K562 (cell line): ENCODE measurements around the gene ANKLE1. TPM values are rescaled to one million over a fixed set of nuclear protein-coding genes. Genes with fewer than 3 reads are reported as not detected.

Experiments used
- DDX20 ChIP-seq: fragments of 450-650 bp; IDR thresholded peaks from 2 replicates; pipeline ENCODE4 v1.6.1; 2016; ENCODE audit warnings: missing genetic modification characterization, low read depth, mild to moderate bottlenecking, missing compliant biosample characterization, moderate library complexity
- DLX4 ChIP-seq: fragments of 250-450 bp; sonication (Bioruptor Pico); IDR thresholded peaks from 2 replicates; pipeline ENCODE4 v1.6.1; 2021; ENCODE audit warnings: mild to moderate bottlenecking
- EHMT2 ChIP-seq: fragments of 450-650 bp; IDR thresholded peaks from 2 replicates; pipeline ENCODE4 v1.6.1; 2018; ENCODE audit warnings: antibody characterized with exemption
- HNRNPL ChIP-seq: fragments of 200-400 bp; formaldehyde crosslinking; IDR thresholded peaks from 2 replicates; pipeline ENCODE4 v1.6.1; 2017; ENCODE audit warnings: low read depth, mild to moderate bottlenecking, low read length
- IRF2 ChIP-seq: sonication (generic); formaldehyde crosslinking; IDR thresholded peaks from 2 replicates; pipeline ENCODE4 v1.8.1; 2022; ENCODE audit warnings: mild to moderate bottlenecking, missing genetic modification reagents
- MTA2 ChIP-seq: fragments of 450-650 bp; IDR thresholded peaks from 2 replicates; pipeline ENCODE4 v1.6.1; 2016; ENCODE audit warnings: low read depth
- PPARD ChIP-seq: fragments of 250-450 bp; sonication (Bioruptor Pico); IDR thresholded peaks from 2 replicates; pipeline ENCODE4 v1.8.0; 2022; ENCODE audit warnings: inconsistent platforms, mild to moderate bottlenecking, moderate library complexity
- SIX5 ChIP-seq, 2 experiments: IDR thresholded peaks; 2 replicates each; pipeline ENCODE4 v1.6.1; 2011; ENCODE audit warnings: low read length in 2 of 2, borderline replicate concordance in 1 of 2, low read depth in 1 of 2, mild to moderate bottlenecking in 1 of 2, moderate library complexity in 1 of 2; ENCODE audit not compliant: insufficient read depth in 1 of 2
- SNAPC5 ChIP-seq: fragments of 250-450 bp; sonication (Bioruptor Pico); IDR thresholded peaks from 2 replicates; pipeline ENCODE4 v1.8.0; 2021; ENCODE audit warnings: moderate library complexity, mild to moderate bottlenecking, inconsistent platforms
- SPI1 ChIP-seq: IDR thresholded peaks from 2 replicates; pipeline ENCODE4 v1.6.1; 2011; ENCODE audit warnings: low read depth, low read length, control low read depth, borderline replicate concordance
- TBL1XR1 ChIP-seq, 2 experiments: IDR thresholded peaks; 2 replicates each; pipeline ENCODE4 v1.6.1; 2012; ENCODE audit warnings: improper control_type of control experiment in 2 of 2, low read length in 2 of 2, mild to moderate bottlenecking in 1 of 2
- TCF7L2 ChIP-seq: fragments of 150-350 bp; IDR thresholded peaks from 2 replicates; pipeline ENCODE4 v1.6.1; 2016; ENCODE audit warnings: low read depth, mild to moderate bottlenecking, low read length, moderate library complexity
- YY1 ChIP-seq, 3 experiments: IDR thresholded peaks; 2 replicates each; pipeline ENCODE4 v1.6.1; 2011; ENCODE audit warnings: low read length in 2 of 3, mild to moderate bottlenecking in 2 of 3, moderate library complexity in 2 of 3, borderline replicate concordance in 1 of 3, control low read depth in 1 of 3, low read depth in 1 of 3; ENCODE audit not compliant: insufficient read depth in 3 of 3, insufficient replicate concordance in 2 of 3, control insufficient read depth in 1 of 3, insufficient read length in 1 of 3; ENCODE audit errors: extremely low read depth in 1 of 3
- ZBTB40 ChIP-seq, 2 experiments: fragments of 450-650 bp in 1 of 2; sonication (generic) in 1 of 2; formaldehyde crosslinking in 1 of 2; IDR thresholded peaks; 2 replicates each; pipeline versions ENCODE4 v1.7.1 to v1.9.0; 2016 to 2022; ENCODE audit warnings: inconsistent platforms in 1 of 2, mild to moderate bottlenecking in 1 of 2, missing genetic modification reagents in 1 of 2
- ZKSCAN3 ChIP-seq: fragments of 250-450 bp; sonication (Bioruptor Pico); IDR thresholded peaks from 2 replicates; pipeline ENCODE4 v1.4.0; 2020
- polyA plus RNA-seq, 8 experiments: library from polyadenylated mRNA; depleted of rRNA in 4 of 8; stranded (reverse) in 5 of 8; unstranded in 3 of 8; fragments of >200 nt; fragmentation: Nextera tagmentation in 2 of 8; fragmentation: Illumina TruSeq in 1 of 8; extraction: Ambion mirVana in 2 of 8; extraction: Trizol in 1 of 8; gene quantifications; 2 replicates each; pipeline versions ENCODE4 v1.2.1 to v1.2.3, GENCODE V29; 2011 to 2014; ENCODE audit warnings: inconsistent platforms in 1 of 8, missing spikeins in 1 of 8
- total RNA-seq, 7 experiments: library from RNA; depleted of rRNA in 6 of 7; stranded (reverse); fragments of >200 nt in 6 of 7; fragmentation: Illumina TruSeq in 2 of 7; extraction: Trizol in 2 of 7; gene quantifications; 2 replicates each; pipeline versions ENCODE4 v1.2.1 to v1.2.3, GENCODE V29; 2011 to 2021; ENCODE audit warnings: low replicate concordance in 1 of 7

ANKLE1 gene
- total and polyA plus RNA-seq, 9 of the 15 experiments (the other 6 are each of a cell fraction or from before 2014, with no cell fraction given) = 0.63 to 9.2 (median 2.9) TPM

GRCh38 chr19:17332677-17333581, 51.2 kb downstream of the ANKLE1 start (continued):
- TF ChIP-seq ZBTB40 (IDR thresholded peaks at IDR 0.05) = no peak
- no peak for TF ChIP-seq ZBTB40 (CRISPR knock-in tag; IDR thresholded peaks at IDR 0.05)
- TF ChIP-seq DDX20 (tag) = no peak
- TF ChIP-seq EHMT2 = no peak
- no peak for TF ChIP-seq TCF7L2
- TF ChIP-seq YY1 (IDR thresholded peaks at IDR 0.05; ENCODE audit: borderline replicate concordance in 1 of 3, control insufficient read depth in 1 of 3, extremely low read depth in 1 of 3, insufficient read depth in 3 of 3, insufficient read length in 1 of 3, insufficient replicate concordance in 2 of 3, low read depth in 1 of 3, low read length in 2 of 3) = peak in 1 of 3 experiments; percentile 3
- TF ChIP-seq ZKSCAN3 (CRISPR knock-in tag) = no peak
- peak; percentile 71; the same call in 1 of the 2 replicates for TF ChIP-seq HNRNPL
- no peak for TF ChIP-seq MTA2
- TF ChIP-seq SPI1 = no peak
- no peak for TF ChIP-seq PPARD (CRISPR knock-in tag)
- TF ChIP-seq SIX5 (IDR thresholded peaks at IDR 0.05; ENCODE audit: borderline replicate concordance in 1 of 2, insufficient read depth in 1 of 2, low read depth in 1 of 2, low read length in 2 of 2) = no peak
- TF ChIP-seq IRF2 (CRISPR knock-in tag) = 0 out of 2 replicates have a peak, but pooled peaks have one; percentile 25
- TF ChIP-seq TBL1XR1 (IDR thresholded peaks at IDR 0.05; ENCODE audit: low read length in 2 of 2) = no peak; a peak in 1 of 4 replicates
- no peak for TF ChIP-seq DLX4
- TF ChIP-seq SNAPC5 (CRISPR knock-in tag) = no peak
